ENCODE data around the gene SCARF2.

Gene SCARF2

DNA sequence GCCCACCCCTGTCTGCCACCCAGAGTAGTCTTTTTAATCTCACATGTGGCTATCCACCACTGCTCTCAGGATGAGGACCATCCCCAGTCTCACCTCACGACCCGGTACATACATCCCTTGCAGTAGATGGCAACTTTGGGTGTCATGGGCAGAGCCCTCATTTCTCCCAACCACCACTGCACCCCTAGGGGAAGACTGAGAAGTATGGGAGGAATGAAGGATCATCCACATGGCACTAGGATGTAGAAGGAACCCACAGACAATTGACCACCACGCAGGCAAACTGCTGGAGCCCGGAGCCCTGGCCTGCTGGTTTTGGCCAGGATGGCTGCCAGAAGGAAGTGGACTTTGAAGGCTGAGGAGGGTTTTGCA, 1.9 kb upstream of the SCARF2 start:
- H3K4me3 ChIP-seq (ENCODE audit: low read depth in 1 of 2, low read length in 1 of 2) = no peak overlapping the region

DNA sequence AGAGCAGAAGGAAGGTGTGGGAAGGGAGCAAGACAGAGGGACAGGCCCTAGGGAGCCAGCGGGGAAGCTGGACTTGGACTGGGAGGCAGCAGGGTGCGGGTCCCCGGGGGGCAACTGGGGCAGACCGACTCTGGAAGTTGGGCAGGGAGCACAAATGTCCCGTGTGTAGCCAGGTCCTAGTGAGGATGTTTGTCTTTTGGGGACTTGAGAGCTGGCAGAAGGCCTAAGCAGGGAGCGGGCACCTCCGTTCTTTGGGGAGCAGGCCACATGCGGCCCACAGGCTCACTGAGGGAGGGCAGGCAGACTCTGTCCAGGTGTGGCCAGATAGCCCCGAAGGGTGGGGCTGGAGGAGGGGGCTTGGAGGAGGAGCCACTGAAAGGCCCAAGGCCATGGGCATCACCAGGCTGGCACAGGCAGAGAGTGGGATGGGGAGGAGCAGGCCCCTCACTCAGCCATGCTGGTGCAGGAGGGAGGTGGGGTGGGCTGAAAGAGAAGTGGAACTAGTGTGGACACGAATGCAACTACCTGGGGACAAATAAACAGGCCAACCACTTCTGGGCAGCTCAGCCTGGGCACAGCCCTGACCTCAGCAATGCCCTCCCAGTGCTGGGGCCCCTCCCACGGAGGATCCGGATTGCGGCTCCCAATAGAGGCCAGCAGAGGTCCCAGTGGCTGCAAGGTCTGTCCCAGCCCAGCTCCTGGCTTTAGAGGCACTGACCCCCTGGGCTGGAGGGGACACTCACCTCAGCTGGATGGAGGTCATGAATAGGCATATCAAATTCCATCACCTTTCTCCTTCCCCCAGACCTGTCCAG, 1.3 kb upstream of the SCARF2 start:
- H3K4me1 ChIP-seq (ENCODE audit: control insufficient read depth in 1 of 2, insufficient read depth in 1 of 2, low read depth in 1 of 2, low read length in 1 of 2) = peaks cover 2 to 16% of the 10 kb centered on the region in 2 experiments
- TF ChIP-seq, protein P1, sequence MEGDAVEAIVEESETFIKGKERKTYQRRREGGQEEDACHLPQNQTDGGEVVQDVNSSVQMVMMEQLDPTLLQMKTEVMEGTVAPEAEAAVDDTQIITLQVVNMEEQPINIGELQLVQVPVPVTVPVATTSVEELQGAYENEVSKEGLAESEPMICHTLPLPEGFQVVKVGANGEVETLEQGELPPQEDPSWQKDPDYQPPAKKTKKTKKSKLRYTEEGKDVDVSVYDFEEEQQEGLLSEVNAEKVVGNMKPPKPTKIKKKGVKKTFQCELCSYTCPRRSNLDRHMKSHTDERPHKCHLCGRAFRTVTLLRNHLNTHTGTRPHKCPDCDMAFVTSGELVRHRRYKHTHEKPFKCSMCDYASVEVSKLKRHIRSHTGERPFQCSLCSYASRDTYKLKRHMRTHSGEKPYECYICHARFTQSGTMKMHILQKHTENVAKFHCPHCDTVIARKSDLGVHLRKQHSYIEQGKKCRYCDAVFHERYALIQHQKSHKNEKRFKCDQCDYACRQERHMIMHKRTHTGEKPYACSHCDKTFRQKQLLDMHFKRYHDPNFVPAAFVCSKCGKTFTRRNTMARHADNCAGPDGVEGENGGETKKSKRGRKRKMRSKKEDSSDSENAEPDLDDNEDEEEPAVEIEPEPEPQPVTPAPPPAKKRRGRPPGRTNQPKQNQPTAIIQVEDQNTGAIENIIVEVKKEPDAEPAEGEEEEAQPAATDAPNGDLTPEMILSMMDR (IDR thresholded peaks at IDR 0.05) = no peak
- no peak overlapping the region for H3K4me3 ChIP-seq (ENCODE audit: low read depth in 1 of 2, low read length in 1 of 2)
- no peaks in the 10 kb centered on the region for H3K9me3 ChIP-seq
- H3K27ac ChIP-seq = no peak overlapping the region
- H3K36me3 ChIP-seq = peaks cover 43% of the 10 kb centered on the region
- H3K27me3 ChIP-seq = peaks cover 67% of the 10 kb centered on the region

More for the DNA sequence above, 1.9 kb upstream of the SCARF2 start:
- TF ChIP-seq, protein P1 (IDR thresholded peaks at IDR 0.05) = no peak
- H3K27me3 ChIP-seq = peaks cover 61% of the 10 kb centered on the region
- peaks cover 49% of the 10 kb centered on the region for H3K36me3 ChIP-seq
- H3K9me3 ChIP-seq = no peaks in the 10 kb centered on the region
- no peak overlapping the region for H3K27ac ChIP-seq
- H3K4me1 ChIP-seq (ENCODE audit: control insufficient read depth in 1 of 2, insufficient read depth in 1 of 2, low read depth in 1 of 2, low read length in 1 of 2) = peaks cover 2 to 16% of the 10 kb centered on the region in 2 experiments

DNA sequence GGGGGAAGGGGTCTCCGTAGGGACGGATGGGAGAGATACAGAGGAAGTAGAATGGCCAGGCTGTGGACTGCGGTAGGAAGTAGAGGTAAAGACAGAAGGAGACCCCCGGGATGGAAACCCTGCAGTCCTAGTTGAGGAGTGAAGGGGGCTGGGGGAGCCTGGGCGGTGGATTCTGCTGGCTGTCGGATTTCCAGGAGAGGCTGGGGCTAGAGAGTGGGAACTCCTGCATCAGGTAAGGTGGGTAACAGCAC, 727 bp upstream of the SCARF2 start:
- Histone ChIP-seq H3K27ac (no peak overlapping the region), H3K27me3 (peaks cover 72% of the 10 kb centered on the region), H3K4me3 (ENCODE audit: low read depth in 1 of 2, low read length in 1 of 2) (no peak overlapping the region), H3K9me3 (no peaks in the 10 kb centered on the region), H3K36me3 (peaks cover 39% of the 10 kb centered on the region), H3K4me1 (ENCODE audit: control insufficient read depth in 1 of 2, insufficient read depth in 1 of 2, low read depth in 1 of 2, low read length in 1 of 2) (peaks cover 2 to 16% of the 10 kb centered on the region in 2 experiments)
- TF ChIP-seq, protein P1 (IDR thresholded peaks at IDR 0.05) = no peak

DNA sequence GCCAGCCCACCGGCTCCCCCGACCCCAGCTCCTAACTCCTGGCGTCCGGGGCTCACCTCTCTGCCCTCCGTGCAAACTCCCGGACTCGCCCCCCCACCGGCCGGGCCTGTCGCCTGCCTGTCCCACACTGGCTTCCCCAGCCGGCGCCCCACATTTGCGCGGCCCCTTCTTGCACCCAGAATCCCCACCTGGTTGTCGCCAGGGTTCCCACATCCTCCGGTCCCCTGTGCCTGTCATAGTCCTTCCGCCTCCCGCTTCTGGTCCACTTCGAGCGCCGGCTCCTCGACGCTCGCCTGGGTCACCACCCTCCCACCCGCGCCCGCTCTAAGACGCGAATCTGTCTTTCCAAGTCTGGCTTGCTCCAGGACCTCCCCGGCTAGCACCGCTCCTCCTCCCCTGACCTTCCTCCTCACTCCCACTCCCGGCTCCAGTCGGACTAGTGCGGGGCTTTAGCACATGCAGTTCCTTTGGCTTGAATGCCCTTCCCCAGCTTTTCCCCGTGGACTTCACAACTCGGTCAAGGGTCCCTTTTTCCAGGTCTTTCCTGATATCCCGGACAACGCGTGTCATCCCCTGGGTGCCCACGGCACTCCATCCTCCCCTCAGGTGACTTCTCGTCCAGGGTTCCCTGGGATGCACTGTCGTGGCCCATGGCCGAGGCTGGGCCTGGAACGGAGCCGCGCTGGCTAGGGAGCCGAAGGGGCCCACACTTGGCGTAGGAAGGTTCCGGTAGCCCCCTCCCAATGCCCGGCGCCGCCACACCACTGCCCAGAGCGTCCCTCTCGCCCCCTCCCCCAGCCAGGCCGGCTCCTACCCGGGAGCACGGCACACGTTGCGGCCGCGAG, 635 bp downstream of the SCARF2 start:
- TF ChIP-seq, protein P1 (IDR thresholded peaks at IDR 0.05) = no peak
- H3K9me3 ChIP-seq = no peaks in the 10 kb centered on the region
- H3K27me3 ChIP-seq = peaks cover 86% of the 10 kb centered on the region
- H3K36me3 ChIP-seq = peaks cover 25% of the 10 kb centered on the region
- peaks cover 2 to 16% of the 10 kb centered on the region in 2 experiments for H3K4me1 ChIP-seq (ENCODE audit: control insufficient read depth in 1 of 2, insufficient read depth in 1 of 2, low read depth in 1 of 2, low read length in 1 of 2)
- H3K27ac ChIP-seq = no peak overlapping the region
- no peak overlapping the region for H3K4me3 ChIP-seq (ENCODE audit: low read depth in 1 of 2, low read length in 1 of 2)

DNA sequence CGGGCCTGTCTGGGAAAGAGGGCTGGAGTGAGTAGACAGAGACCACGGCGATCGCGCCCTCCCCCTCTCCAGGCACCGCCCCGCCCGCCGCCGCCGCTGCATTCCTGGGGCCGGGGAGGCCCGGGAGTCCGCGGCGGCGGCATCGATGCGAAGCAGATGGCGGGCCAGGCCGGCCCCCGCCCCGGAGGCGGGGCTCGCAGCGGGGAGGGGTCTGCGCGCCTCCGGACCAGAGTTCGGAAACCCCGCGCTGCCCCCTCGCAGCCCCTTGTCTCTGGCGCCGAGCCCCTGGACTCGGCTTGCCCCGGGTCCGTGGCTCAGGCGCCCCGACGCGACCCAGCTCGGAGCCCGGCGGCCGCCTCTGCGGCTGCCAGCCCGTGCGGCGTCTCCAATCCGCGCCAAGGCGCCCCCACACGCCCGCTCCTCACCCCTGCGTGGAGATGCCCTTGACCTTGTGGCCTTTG, 1.3 kb downstream of the SCARF2 start:
- no peaks in the 10 kb centered on the region for H3K9me3 ChIP-seq
- peaks cover 4 to 21% of the 10 kb centered on the region in 2 experiments for H3K4me1 ChIP-seq (ENCODE audit: control insufficient read depth in 1 of 2, insufficient read depth in 1 of 2, low read depth in 1 of 2, low read length in 1 of 2)
- no peak overlapping the region for H3K27ac ChIP-seq
- peaks cover 18% of the 10 kb centered on the region for H3K36me3 ChIP-seq
- TF ChIP-seq, protein P1 (IDR thresholded peaks at IDR 0.05) = no peak
- H3K4me3 ChIP-seq (ENCODE audit: low read depth in 1 of 2, low read length in 1 of 2) = no peak overlapping the region
- H3K27me3 ChIP-seq = peaks cover 93% of the 10 kb centered on the region

All from neutrophil (primary cell).